Testis (tissue), 3 donors: ENCODE results near the gene C2orf76. TPM values are rescaled to one million over a fixed set of nuclear protein-coding genes. Genes with fewer than 3 reads are reported as not detected.

Experiments
- DNase-seq: peaks from one replicate; pipeline ENCODE4 v3.0.0-alpha.2; 2019
- H3K27ac ChIP-seq, 2 donors: fragments of 200-600 bp; sonication (generic); one replicate each; pipeline ENCODE4 v1.5.1; 2019
- H3K27me3 ChIP-seq: fragments of 200-600 bp; sonication (generic); one replicate; pipeline ENCODE4 v1.5.1; 2019
- H3K36me3 ChIP-seq: fragments of 200-600 bp; sonication (generic); one replicate; pipeline ENCODE4 v1.5.1; 2017; ENCODE audit warnings: low read depth; ENCODE audit errors: missing control alignments
- H3K4me1 ChIP-seq: fragments of 200-600 bp; sonication (generic); one replicate; pipeline ENCODE4 v1.5.1; 2019
- H3K4me3 ChIP-seq, 2 donors: fragments of 200-600 bp; sonication (generic); one replicate each; pipeline ENCODE4 v1.5.1; 2017 to 2019
- H3K9me3 ChIP-seq: fragments of 200-600 bp; sonication (generic); one replicate; pipeline ENCODE4 v1.5.1; 2017
- CTCF ChIP-seq, 3 experiments: fragments of 450-650 bp in 2 of 3; fragments of 200-600 bp in 1 of 3; sonication (generic) in 1 of 3; IDR thresholded peaks; one replicate each; pipeline ENCODE4 v1.5.1; 2016 to 2019; ENCODE audit warnings: antibody characterized with exemption in 3 of 3, mild to moderate bottlenecking in 2 of 3, moderate library complexity in 1 of 3
- POLR2A ChIP-seq: fragments of 450-650 bp; IDR thresholded peaks from one replicate; pipeline ENCODE4 v1.6.1; 2017; ENCODE audit warnings: antibody characterized with exemption, mild to moderate bottlenecking, moderate library complexity
- WGBS, 2 donors: methylation state at CpG; one replicate each; pipeline ENCODE4 v1.1.5; 2018; 5-methylcytosine and 5-hydroxymethylcytosine counted together
- intact Hi-C: fragments of 100-400 bp; cut with DNase I; formaldehyde crosslinking; loops from one replicate; pipeline ENCODE4 v1.15.1; 2023; ENCODE audit warnings: low total_unique reads
- polyA plus RNA-seq: library from polyadenylated mRNA; stranded (reverse); fragments of 350-450 nt; fragmentation: Illumina TruSeq; extraction: RNeasy Lipid Tissue Mini Kit (QIAGEN cat#74804); gene quantifications from one replicate; pipeline ENCODE4 v1.2.3, GENCODE V29; 2014; ENCODE audit warnings: low read depth, low replicate concordance; ENCODE audit not compliant: insufficient read depth
- total RNA-seq, 2 donors: library from RNA; depleted of rRNA; stranded (reverse); fragments of >200 nt; gene quantifications; one replicate each; pipeline ENCODE4 v1.2.3, GENCODE V29; 2016

Gene C2orf76
- total and polyA plus RNA-seq, 3 donors from 2014 or later = 12.8 to 27.8 (median 13.4) TPM

GRCh38 chr2:119333360-119333759 is 33.3 kb downstream of the C2orf76 start:
- DNase-seq = no peak
- no peaks in the 10 kb centered on the region for H3K4me1 ChIP-seq
- H3K27ac ChIP-seq = no peak overlapping the region
- 89 to 93% methylated on average over 3 of the region's 3 CpGs for WGBS, 2 donors
- intact Hi-C loops = no loop called here
- H3K36me3 ChIP-seq = no peaks in the 10 kb centered on the region
- no peaks in the 10 kb centered on the region for H3K27me3 ChIP-seq
- TF ChIP-seq CTCF (IDR thresholded peaks at IDR 0.05) (no peak), POLR2A (no peak)
- no peak overlapping the region for H3K4me3 ChIP-seq
- H3K9me3 ChIP-seq = no peaks in the 10 kb centered on the region

- DNase-seq = no peak
- no peak overlapping the region for H3K27ac ChIP-seq
- 90 to 94% methylated on average over 6 of the region's 6 CpGs for WGBS, 2 donors
- intact Hi-C loops = no loop called here
- H3K9me3 ChIP-seq = no peaks in the 10 kb centered on the region
- no peak overlapping the region for H3K4me3 ChIP-seq
- H3K27me3 ChIP-seq = no peaks in the 10 kb centered on the region
- no peaks in the 10 kb centered on the region for H3K36me3 ChIP-seq
- no peaks in the 10 kb centered on the region for H3K4me1 ChIP-seq
- TF ChIP-seq POLR2A = no peak
- TF ChIP-seq CTCF (IDR thresholded peaks at IDR 0.05) = no peak
Observed at GRCh38 chr2:119332953-119333352, 33.7 kb downstream of the C2orf76 start.

DNA sequence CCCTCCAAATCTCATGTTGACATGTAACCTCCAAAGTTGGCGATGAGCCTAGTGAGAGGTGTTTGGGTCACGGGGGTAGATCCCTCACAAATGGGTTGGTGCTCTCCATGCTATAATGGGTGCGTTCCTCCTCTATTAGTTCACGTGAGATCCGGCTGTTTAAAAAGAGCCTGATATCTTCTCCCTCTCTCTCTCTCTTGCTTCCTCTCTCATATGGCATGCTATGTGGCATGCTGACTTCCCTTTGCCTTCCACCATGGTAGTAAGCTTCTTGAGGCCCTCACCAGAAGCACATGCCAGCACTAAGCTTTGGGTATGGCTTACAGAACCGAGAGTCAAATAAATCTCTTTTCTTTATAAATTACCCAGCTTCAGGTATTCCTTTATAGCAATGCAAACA is 39.2 kb downstream of the C2orf76 start:
- no peak for DNase-seq
- Histone ChIP-seq H3K27me3 (no peaks in the 10 kb centered on the region), H3K36me3 (no peaks in the 10 kb centered on the region), H3K9me3 (no peaks in the 10 kb centered on the region), H3K4me3 (no peak overlapping the region), H3K4me1 (no peaks in the 10 kb centered on the region), H3K27ac (no peak overlapping the region)
- TF ChIP-seq POLR2A (no peak), CTCF (IDR thresholded peaks at IDR 0.05) (no peak)
- intact Hi-C loops = no loop called here
- 92 to 98% methylated on average over 6 of the region's 6 CpGs for WGBS, 2 donors

- Histone ChIP-seq H3K9me3 (no peaks in the 10 kb centered on the region), H3K36me3 (no peaks in the 10 kb centered on the region), H3K4me1 (no peaks in the 10 kb centered on the region), H3K4me3 (no peak overlapping the region), H3K27ac (no peak overlapping the region), H3K27me3 (no peaks in the 10 kb centered on the region)
- 83 to 95% methylated on average over 1 of the region's 1 CpG for WGBS, 2 donors
- intact Hi-C loops = no loop called here
- TF ChIP-seq POLR2A = no peak
- TF ChIP-seq CTCF (IDR thresholded peaks at IDR 0.05) = no peak
- no peak for DNase-seq
Observed at GRCh38 chr2:119326938-119327337, 39.7 kb downstream of the C2orf76 start.

GRCh38 chr2:119324685-119325270 is 41.9 kb downstream of the C2orf76 start:
- Histone ChIP-seq H3K27me3 (no peaks in the 10 kb centered on the region), H3K27ac (no peak overlapping the region), H3K4me3 (no peak overlapping the region), H3K36me3 (no peaks in the 10 kb centered on the region), H3K9me3 (no peaks in the 10 kb centered on the region), H3K4me1 (no peaks in the 10 kb centered on the region)
- no peak for TF ChIP-seq POLR2A
- TF ChIP-seq CTCF (IDR thresholded peaks at IDR 0.05) = no peak
- no peak for DNase-seq
- WGBS, 2 donors = 93 to 95% methylated on average over 9 of the region's 9 CpGs
- intact Hi-C loops = no loop called here
